Activated CD4-positive, CD25-positive, alpha-beta regulatory T cell (primary cell): Measurements from ENCODE around the gene BAMBI.

Source experiments
- DNase-seq, 4 experiments: peaks; one replicate each; lab custom pipeline; 2025; lab: John Stamatoyannopoulos, UW

The BAMBI gene

DNA sequence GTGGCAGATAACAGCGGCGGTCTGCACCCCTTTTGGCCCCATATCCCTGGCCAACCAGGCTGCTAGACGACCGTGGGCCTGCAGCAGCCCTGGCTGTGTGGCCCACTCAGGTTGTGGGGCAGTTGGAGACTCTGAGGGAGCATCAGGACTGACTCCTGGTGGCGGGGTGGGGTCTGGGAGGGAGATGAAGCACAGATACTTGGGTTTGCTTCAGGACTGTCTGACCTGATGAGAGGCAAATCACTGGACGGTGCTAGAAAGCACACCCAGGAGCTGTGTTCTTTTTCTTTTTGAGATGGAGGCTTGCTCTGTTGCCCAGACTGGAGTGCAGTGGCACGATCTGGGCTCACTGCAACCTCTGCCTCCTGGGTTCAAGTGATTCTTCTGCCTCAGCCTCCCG lies 28.2 kb downstream of the BAMBI start:
- DNase-seq: no peak

- DNase-seq: no peak
Measured at GRCh38 chr10:28709001-28709710, 31.8 kb downstream of the BAMBI start.

DNA sequence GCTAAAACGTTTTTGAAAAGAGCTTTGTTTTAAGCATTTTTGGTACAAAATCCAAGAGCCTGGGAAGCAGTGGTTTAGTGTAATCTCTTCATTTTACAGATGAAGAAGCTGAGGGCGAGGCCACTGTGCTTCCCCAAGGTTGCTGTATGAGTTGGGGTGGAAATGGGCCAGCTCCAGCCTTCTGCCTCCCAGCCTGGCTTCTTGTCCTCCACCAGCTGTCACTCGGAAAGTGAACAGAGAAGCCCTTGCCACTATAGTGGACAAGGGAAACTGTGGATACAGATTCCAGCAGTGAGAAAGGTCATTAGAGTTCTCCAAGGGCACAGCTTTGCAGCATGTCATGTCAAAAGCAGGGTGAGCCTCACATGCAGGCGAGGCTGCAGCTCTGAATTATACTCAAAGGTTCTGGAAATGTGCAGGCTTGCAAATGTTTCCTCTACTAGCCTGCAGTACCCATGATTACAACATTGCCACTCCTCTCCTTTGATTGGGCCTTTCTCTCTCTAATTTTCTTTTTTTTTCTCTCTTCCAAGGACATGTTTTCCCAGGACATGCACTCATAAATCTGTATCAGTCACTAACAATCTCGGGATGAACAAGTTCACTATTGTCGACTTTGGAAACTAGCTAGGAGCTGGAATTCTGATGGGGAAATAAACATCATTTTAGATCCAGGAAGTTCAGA lies 33.0 kb downstream of the BAMBI start:
- no peak for DNase-seq

- no peak for DNase-seq
Measured at GRCh38 chr10:28711041-28711440, 33.7 kb downstream of the BAMBI start.

- no peak for DNase-seq
Measured at GRCh38 chr10:28711776-28712175, 34.5 kb downstream of the BAMBI start.

GRCh38 chr10:28713626-28714352 lies 36.5 kb downstream of the BAMBI start:
- DNase-seq: no peak

DNA sequence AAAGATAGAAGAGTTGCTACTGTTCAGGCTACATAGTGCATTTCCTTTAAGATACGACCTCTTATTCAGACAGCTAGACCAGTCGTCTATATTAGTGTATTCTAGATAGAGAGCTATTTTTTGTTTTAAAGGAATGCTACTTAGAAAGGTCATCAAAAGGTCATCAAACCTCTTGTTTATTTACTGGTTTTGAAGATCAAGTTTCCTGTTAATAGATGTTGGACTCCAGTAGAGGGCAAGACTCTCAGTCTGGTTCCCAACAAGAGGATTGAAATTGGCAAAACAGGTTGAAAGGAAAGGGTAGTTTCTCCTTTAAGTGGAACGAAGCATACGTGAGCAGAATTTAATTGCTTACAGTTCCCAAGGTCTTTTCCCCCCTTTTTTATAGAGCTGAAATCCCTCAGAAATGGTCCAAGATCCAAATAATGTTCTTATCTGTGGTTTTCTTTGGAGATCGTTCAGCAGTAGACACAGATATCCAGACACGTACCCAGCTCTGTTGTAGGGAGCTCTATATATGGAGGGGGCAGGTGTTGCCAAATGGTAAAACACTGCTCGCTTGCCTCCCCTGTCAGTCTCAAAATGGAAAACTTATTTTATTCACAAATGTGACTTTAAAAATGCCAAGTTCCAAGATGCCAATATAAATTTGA lies 37.2 kb downstream of the BAMBI start:
- no peak for DNase-seq

GRCh38 chr10:28715246-28715645 lies 37.9 kb downstream of the BAMBI start:
- no peak for DNase-seq

DNA sequence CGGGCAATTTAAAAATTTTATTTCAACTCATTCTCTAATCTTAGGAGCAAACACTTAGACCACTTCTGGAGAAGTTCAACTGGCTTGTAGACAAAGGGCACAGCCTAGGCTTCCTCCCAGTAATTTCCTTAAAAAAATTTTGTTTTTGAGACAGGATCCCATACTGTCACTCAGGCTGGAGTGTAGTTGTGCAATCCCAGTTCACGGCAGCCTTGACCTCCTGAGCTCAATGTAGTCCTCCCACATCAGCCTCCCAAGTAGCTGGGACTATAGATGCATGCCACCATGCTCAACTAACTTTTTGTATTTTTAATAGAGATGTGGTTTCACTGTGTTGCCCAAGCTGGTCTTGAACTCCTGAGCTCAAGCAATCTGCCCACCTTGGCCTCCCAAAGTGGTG lies 38.4 kb downstream of the BAMBI start:
- no peak for DNase-seq

- no peak for DNase-seq
Measured at GRCh38 chr10:28716748-28717147, 39.4 kb downstream of the BAMBI start.

DNA sequence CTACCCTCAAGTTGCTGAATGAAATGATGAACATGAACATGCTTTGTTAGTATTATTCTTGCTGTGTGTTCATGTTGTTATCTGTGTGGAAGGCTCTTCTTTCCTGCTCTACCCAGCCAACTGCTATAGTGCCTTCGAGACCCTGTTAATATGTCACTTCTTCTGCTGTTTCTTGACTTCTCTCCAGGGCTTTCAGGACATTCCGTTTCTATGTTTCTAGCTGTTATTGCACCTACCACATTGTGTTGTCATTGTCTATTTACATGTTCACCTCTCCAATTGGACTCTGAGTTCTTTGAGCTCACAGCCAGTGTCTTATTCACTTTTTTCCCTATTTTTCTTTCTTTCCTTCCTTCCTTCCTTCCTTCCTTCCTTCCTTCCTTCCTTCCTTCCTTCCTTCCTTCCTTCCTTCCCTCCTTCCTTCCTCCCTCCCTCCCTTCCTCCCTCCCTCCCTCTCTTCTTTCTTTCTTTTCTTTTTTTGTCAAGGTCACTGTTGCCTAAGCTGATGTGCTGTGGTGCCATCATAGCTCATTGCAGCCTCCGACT lies 40.4 kb downstream of the BAMBI start:
- no peak for DNase-seq

DNA sequence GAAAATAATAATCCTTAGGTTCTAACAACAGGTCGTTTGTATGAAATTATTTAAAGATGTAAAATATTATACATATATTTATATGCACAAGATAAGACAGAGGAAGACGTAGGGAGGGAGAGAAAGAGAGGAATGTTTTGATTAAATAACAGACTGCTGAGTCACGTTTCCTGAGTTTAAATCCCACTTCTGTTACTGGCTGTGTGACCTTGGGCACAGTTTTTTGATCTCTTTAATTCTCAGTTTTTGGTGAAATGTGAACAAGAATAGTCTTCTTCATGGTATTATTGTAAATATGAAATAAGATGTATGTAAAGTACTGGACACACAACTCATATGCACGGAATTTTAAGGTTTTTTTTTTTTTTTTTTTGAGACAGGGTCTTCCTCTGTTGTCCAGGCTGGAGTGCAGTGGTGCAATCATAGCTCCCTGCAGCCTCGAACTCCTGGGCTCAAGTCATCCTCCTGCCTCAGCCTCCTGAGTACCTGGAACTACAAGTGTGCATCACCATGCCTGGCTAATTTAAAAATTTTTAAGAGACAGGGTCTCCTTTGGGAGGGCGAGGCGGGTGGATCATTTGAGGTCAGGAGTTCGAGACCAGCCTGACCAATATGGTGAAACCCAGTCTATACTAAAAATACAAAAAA lies 42.6 kb downstream of the BAMBI start:
- DNase-seq: no peak

- DNase-seq: no peak
Measured at GRCh38 chr10:28721318-28721951, 44.1 kb downstream of the BAMBI start.

GRCh38 chr10:28722065-28722803 lies 44.9 kb downstream of the BAMBI start:
- no peak for DNase-seq

- no peak for DNase-seq
Measured at GRCh38 chr10:28728366-28728765, 51.0 kb downstream of the BAMBI start.

DNA sequence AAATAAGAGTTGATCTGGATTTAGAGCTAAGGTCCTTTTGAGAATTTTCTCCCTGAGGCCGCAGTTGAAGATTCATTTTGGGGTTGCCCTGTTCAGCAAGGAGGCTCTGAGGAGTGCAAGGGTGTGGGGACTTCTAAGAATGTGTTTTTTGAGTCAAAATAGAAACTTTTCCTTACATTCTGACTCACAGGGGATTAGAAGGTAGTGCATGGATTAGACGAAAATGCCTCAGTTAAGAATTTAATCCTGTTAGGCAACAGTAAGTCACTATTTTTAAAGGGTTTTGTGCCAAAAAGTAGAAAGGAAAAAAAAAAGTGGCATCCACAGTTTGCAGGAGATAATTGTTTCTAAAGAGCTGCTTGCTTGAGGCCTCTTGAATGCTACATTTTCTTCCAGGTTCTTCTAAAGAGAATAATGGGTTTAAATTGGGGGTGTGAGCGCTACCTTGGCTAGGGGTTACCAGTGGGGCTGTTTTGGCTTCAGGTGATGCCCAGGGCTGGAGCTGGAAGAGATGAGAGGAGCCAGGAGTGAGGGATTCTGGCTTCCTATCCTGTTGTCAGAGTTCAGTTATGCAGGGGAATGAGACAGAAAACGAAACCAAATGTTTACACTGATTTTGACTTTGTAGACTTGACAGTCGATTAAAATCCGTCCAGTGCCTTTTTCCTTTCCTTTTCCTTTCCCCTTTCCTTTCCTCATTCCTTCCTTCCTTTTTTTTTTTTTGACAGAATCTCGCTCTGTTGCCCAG lies 52.9 kb downstream of the BAMBI start:
- DNase-seq: no peak

GRCh38 chr10:28732091-28732490 lies 54.8 kb downstream of the BAMBI start:
- DNase-seq: no peak
